GM19328 (cell line): Measurements from ENCODE around the gene CAMTA1.

ENCODE experiments used
- ATAC-seq: cut with Tn5 transposase; IDR thresholded peaks from one replicate; pipeline ENCODE4 v1.9.1; 2021; ENCODE audit warnings: mild to moderate bottlenecking, moderate library complexity; ENCODE audit not compliant: unreplicated experiment

CAMTA1 gene

DNA sequence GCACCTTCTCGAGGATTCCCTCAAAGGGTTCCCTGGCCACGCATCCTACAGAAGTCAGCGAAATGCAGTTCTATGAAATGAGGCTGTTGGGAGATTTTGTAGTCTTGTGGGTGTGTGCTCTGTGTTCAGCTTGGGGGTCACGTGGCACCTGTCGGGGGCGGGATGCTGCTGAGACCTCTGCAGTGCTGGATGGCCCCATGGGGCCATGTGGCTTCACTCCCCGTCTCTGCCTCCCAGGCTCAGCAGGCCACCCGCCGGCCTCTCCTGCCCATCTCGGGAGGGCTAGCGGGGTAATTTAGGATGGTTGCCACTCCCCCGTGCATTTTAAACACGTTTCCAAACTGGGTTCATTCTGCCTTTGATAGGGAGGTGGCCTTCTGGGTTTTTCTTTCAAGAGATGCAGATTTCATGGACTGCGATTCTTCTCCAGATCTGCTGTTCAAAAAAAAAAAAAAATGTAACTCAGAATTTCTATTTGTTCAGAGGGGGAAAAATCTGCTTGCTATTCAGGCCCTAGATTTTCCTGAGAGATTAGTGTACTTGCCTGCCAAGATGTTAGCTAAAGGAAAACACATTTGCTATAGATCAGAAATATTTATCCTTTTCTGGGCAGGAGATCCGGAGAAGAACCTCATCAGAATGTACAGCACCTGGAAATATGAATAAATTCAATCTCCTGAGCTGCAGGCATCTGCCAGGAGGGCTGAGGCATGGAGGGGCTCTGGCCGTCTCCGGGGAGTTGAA, 708.6 kb downstream of the CAMTA1 start:
- ATAC-seq, result no peak

- no peak for ATAC-seq
These were observed 710.7 kb downstream of the CAMTA1 start for GRCh38 chr1:7495962-7496361.

- no peak for ATAC-seq
These were observed 711.9 kb downstream of the CAMTA1 start for GRCh38 chr1:7497107-7497637.

DNA sequence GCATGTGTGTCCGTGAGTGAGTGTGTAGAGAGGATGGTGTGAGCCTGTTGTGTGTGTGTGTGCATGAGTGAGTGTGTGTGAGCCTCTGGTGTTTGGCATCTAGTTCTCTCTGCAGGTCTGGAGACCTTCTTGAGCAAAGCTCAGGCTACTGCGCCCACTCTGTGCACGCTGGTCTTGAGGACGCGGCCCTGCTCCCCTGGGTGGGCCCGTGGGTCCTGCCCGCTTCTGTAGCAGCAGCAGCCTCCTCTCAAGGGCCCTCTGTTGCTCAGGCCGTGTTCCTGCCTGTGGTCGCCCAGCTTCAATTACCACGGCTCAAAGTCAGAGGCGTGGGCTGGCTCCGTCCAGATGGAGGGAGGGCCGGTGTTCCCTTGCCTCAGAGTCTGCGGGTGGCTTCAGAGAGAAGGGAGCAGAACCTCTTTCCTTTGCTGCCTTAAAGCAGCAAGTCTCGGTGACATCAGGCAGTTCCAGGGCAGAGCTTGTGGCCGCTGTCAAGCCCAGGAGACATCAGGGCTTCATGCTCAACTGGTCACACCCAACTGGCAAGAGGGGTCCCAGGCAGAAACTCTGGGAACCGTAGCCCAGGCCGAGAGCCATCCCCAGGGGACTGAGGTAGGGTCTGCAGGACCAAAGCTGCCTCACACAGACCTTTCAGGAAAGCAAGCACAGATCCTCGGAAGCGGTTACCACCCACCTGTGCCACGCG, 715.3 kb downstream of the CAMTA1 start:
- no peak for ATAC-seq

- ATAC-seq, result no peak
These were observed 715.8 kb downstream of the CAMTA1 start for GRCh38 chr1:7501084-7501491.

DNA sequence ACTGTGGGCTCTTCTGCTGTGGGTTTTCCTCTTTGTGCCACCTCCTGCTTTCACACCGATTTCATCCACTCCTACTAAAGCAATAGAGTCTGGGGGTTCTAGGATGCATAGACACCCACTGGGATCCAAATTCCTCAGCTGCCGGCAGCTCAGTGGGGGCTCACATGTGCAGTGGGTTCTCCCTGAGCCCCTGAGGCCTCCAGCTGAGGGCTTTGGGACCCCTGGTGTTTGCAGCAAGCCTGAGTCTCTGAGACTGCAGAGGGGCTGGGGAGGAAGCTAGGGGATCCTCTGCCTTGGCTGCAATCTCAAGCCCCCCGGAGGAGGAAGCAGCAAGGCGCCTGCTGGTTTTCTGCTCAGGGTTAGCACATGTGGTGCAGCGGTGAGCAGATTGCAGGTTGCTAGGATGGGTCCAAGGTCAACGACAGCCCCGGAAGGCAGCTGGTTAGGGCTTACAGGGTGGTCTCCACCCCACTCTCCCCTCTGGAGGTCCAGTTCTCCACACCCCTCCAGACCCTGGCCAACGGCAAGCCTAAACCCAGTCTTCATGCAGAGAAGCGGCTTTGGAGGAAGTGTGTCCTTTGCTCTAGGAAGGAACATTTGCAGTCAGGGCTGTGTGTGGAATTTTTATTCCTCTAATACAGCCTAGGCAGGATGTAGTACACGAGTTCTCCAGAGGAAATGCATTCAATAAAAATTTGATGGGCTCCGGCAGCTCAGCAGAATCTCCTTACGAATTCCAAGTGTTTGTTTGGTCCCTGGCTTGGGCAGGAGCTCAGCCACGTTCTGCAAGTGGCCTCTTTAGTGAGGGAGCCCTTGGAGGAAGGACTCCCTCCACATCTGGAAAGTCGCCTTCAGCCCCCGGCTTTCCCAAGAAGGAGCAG, 716.7 kb downstream of the CAMTA1 start:
- no peak for ATAC-seq

- no peak for ATAC-seq
These were observed 718.6 kb downstream of the CAMTA1 start for GRCh38 chr1:7503691-7504437.

DNA sequence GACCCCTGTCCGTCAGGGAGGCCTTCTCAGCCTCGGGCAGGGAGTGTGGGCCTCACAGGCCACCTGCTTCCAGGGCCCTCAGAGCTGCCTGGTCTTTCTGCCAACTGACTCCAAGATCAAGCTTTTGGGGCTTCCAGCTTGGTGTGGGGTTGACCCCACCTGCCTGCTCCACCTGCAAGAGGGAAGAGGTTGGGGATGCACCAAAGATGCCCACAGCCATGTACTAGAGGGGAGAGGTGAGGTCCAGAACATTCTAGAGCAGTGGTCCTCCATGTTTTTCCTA, 719.1 kb downstream of the CAMTA1 start:
- no peak for ATAC-seq

- ATAC-seq, result no peak
These were observed 720.0 kb downstream of the CAMTA1 start for GRCh38 chr1:7505094-7505770.

- no peak for ATAC-seq
These were observed 720.7 kb downstream of the CAMTA1 start for GRCh38 chr1:7505771-7506453.

DNA sequence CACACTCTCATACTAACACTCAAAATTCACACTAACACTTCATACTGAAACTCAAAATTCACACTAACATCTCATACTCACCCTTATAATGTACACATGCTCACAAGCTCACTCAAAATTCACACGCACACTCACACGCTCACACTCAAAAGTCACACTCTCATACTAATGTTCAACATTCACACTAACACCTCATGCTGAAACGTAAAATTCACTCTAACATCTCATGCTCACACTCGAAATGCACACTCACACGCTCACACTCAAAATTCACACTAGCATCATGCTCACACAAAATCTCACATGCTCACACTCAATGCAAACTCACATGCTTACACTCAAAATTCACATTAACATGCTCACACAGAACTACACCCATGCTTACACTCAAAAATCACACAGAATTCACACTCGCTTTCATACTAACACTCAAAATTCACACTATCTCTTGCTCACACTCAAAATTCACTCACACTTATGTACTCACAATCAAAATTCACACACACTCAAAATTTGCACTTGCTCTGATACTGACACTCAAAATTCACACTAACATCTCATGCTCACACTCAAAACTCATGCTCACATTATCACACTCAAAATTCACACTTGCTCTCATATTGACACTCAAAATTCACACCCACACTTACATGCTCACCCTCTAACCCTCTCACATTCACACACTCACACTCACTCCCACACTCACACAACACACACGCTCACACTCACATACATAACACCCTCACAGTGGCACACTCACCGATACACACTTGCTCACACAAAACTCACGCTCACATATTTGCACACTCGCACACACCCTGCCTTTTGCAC, 721.4 kb downstream of the CAMTA1 start:
- no peak for ATAC-seq

DNA sequence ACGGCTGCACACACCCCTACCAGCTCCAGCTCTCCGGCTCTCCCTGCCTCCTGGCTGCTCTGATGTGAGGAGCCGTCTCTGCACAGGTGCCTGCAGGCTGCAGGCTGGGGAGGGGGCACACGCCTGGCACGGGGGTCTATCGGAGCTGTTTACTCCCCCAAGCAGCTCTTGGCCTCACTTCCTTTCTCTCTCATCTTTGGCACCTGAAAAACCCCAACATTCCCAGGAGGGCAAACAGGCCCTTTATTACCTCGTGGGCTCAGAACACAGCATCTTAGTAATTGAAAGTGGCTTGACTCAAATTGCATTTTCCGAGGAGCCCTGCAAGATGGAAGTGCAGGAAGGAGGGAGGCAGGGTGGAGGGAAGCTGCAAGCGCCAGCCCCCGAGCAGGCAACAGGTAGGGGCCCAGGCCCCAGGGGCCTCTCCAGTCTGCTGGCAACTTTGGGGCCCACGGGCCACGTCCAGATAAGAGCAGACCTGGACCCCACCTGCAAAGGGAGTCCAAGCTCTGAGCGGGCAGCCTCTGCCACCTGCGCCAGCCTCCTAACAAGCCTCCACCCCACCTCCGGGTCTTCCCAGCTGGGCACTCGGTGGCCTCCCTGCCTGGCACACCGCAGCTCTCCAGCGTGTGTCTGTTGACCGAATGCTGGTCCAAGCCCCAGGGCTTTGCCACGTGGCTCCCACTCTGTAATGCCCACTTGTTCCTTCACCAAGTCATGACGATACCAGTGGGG, 722.2 kb downstream of the CAMTA1 start:
- no peak for ATAC-seq

- ATAC-seq, result no peak
These were observed 723.0 kb downstream of the CAMTA1 start for GRCh38 chr1:7508052-7508933.

DNA sequence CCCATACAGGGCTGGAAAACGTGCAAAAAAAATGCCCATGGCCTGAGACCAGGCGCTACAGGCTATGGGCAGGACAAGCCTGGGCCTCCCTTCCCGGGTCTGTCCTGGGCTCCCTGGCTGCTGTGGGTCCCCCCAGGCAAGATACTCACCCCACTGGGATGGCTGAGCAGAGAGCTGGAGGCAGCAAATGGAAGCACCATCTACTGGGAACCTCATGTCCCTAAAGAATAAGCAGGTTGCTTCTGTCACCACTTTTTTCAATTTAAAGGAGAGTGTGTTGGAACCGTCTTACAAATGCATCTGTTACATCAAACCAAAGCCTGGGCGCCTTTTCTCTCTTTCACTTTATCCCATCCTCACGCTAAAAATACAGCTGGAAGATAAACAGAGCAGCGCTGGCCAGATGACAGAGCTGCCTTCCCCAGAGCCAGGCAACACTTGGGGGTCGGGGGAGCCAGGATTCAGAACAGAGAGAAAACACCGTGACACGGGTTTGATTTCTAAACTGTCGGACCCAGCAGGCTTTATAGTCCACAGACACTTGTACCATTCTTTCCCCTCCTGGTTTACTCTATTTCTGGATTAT, 723.8 kb downstream of the CAMTA1 start:
- ATAC-seq, result no peak

- no peak for ATAC-seq
These were observed 724.3 kb downstream of the CAMTA1 start for GRCh38 chr1:7509598-7509997.

- no peak for ATAC-seq
These were observed 725.2 kb downstream of the CAMTA1 start for GRCh38 chr1:7510389-7510931.
